PFSK-1 (cell line): ENCODE measurements around the gene PFAS.

Experiments used
- FOXP2 ChIP-seq: optimal IDR thresholded peaks from 2 replicates; pipeline ENCODE3; 2011; ENCODE audit warnings: borderline replicate concordance, control low read depth, inconsistent platforms; ENCODE audit not compliant: insufficient read depth; ENCODE audit errors: extremely low read length, extremely low read depth
- POLR2AphosphoS5 ChIP-seq: IDR thresholded peaks from 2 replicates; pipeline ENCODE4 v1.6.1; 2012; ENCODE audit warnings: low read depth, mild to moderate bottlenecking, control low read depth, low read length, moderate library complexity
- SIN3A ChIP-seq: IDR thresholded peaks from 2 replicates; pipeline ENCODE4 v1.6.1; 2012; ENCODE audit warnings: mild to moderate bottlenecking, low read length, moderate library complexity, borderline replicate concordance; ENCODE audit not compliant: insufficient read depth
- TAF1 ChIP-seq: IDR thresholded peaks from 2 replicates; pipeline ENCODE4 v1.6.1; 2012; ENCODE audit warnings: low read length, control low read depth, borderline replicate concordance; ENCODE audit not compliant: insufficient read depth
- TF ChIP-seq, protein P1 (sequence below), 2 experiments: IDR thresholded peaks; 2 replicates each; pipeline versions ENCODE4 v1.6.1 to v1.8.0; 2011 to 2012; ENCODE audit warnings: low read depth in 2 of 2, low read length in 2 of 2, control low read depth in 1 of 2, inconsistent platforms in 1 of 2, mild to moderate bottlenecking in 1 of 2, moderate library complexity in 1 of 2; ENCODE audit not compliant: insufficient read depth in 1 of 2

Gene PFAS

DNA sequence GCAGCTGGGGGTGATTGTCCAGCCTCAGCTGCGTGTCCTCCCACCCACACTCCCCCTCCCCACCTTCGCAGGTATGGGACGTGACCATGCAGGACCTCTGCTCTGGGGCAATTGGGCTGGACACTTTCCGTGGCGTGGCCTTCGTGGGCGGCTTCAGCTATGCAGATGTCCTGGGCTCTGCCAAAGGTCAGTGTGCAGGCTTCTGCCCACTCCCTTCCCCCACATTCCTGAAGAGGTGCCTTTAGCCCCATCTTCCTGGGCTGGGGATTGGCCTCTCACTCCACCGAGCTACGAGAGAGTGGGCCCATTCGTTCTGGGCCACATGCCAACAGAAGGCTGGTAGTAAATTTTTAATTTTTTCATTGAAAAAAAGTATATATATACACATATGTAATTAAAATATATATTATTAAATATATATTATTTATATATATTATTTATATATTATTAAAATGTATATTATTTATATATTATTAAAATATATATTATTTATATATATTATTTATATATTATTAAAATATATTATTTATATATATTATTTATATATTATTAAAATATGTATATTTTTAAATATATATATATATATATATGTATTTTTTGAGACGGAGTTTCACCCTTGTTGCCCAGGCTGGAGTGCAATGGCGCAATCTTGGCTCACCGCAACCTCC lies 18.5 kb downstream of the PFAS start:
- no peak for TF ChIP-seq TAF1
- TF ChIP-seq POLR2AphosphoS5, result no peak
- no peak for TF ChIP-seq FOXP2
- no peak for TF ChIP-seq SIN3A
- TF ChIP-seq, protein P1, sequence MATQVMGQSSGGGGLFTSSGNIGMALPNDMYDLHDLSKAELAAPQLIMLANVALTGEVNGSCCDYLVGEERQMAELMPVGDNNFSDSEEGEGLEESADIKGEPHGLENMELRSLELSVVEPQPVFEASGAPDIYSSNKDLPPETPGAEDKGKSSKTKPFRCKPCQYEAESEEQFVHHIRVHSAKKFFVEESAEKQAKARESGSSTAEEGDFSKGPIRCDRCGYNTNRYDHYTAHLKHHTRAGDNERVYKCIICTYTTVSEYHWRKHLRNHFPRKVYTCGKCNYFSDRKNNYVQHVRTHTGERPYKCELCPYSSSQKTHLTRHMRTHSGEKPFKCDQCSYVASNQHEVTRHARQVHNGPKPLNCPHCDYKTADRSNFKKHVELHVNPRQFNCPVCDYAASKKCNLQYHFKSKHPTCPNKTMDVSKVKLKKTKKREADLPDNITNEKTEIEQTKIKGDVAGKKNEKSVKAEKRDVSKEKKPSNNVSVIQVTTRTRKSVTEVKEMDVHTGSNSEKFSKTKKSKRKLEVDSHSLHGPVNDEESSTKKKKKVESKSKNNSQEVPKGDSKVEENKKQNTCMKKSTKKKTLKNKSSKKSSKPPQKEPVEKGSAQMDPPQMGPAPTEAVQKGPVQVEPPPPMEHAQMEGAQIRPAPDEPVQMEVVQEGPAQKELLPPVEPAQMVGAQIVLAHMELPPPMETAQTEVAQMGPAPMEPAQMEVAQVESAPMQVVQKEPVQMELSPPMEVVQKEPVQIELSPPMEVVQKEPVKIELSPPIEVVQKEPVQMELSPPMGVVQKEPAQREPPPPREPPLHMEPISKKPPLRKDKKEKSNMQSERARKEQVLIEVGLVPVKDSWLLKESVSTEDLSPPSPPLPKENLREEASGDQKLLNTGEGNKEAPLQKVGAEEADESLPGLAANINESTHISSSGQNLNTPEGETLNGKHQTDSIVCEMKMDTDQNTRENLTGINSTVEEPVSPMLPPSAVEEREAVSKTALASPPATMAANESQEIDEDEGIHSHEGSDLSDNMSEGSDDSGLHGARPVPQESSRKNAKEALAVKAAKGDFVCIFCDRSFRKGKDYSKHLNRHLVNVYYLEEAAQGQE (IDR thresholded peaks at IDR 0.05; ENCODE audit: insufficient read depth in 1 of 2, low read depth in 2 of 2, low read length in 2 of 2), result no peak

DNA sequence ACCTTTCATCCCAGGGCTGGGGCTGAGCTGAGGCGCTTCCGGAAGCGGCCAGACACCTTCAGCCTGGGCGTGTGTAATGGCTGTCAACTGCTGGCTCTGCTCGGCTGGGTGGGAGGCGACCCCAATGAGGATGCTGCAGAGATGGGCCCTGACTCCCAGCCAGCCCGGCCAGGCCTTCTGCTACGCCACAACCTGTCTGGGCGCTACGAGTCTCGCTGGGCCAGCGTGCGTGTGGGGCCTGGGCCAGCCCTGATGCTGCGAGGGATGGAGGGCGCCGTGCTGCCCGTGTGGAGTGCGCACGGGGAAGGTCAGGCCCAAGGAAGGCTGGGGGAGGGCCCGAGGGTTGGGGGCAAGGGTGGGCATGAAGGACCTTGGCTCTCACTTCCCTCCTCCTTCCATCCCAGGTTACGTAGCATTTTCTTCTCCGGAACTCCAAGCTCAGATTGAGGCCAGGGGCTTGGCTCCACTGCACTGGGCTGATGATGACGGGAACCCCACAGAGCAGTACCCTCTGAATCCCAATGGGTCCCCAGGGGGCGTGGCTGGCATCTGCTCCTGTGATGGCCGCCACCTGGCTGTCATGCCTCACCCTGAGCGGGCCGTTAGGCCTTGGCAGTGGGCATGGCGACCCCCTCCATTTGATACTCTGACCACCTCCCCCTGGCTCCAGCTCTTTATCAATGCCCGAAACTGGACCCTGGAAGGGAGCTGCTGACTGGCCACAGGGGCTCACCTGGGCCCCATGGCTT lies 19.6 kb downstream of the PFAS start:
- TF ChIP-seq, protein P1 (IDR thresholded peaks at IDR 0.05; ENCODE audit: insufficient read depth in 1 of 2, low read depth in 2 of 2, low read length in 2 of 2), result no peak
- TF ChIP-seq FOXP2 (no peak), TAF1 (no peak), SIN3A (no peak), POLR2AphosphoS5 (no peak)

DNA sequence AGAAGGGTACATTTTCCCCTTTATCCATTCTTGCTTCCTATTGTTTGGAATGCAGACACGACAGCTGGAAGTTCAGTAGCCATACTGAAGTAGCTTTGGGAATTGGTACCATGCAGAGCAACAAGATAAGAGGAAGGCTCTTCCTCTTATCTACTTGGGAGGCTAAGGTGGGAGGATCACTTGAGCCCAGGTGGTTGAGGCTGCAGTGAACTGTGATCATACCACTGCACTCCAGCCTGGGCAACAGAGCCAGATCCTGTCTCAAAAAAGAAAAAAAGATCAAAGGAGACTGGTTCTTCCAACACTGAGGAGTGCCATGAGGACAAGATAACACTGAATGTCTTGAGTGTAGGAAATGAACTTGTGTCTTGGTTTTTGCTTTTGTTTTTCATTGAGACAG lies 23.3 kb downstream of the PFAS start:
- TF ChIP-seq, protein P1 (IDR thresholded peaks at IDR 0.05; ENCODE audit: insufficient read depth in 1 of 2, low read depth in 2 of 2, low read length in 2 of 2), result no peak
- TF ChIP-seq POLR2AphosphoS5 (no peak), TAF1 (no peak), FOXP2 (no peak), SIN3A (no peak)

DNA sequence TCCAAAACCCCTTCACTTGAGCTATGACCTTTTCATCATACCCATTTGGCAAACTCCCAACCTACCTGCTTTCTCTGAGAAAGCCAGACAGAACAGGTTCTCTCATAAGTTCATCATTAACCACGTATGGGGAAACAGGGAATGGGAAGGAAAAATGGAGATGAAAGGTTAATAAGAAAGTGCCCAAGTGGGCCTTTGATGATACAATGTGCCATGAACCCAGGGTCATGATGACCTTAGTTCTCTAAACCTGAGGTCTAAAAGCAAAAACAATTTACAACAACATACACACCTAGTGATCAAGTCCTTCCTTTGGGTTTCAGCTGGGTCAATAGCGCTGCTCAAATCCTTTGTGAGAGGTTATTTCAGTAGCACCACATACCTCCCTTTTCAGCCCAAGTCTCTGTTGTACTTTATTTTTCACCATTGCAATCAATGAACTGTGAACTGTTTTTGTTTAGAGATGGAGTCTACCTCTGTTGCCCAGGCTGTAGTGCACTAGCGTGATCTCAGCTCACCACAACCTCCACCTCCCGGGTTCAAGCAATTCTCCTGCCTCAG lies 24.9 kb downstream of the PFAS start:
- TF ChIP-seq TAF1 (no peak), POLR2AphosphoS5 (peak; percentile 21; the same call in 1 of the 2 replicates)

DNA sequence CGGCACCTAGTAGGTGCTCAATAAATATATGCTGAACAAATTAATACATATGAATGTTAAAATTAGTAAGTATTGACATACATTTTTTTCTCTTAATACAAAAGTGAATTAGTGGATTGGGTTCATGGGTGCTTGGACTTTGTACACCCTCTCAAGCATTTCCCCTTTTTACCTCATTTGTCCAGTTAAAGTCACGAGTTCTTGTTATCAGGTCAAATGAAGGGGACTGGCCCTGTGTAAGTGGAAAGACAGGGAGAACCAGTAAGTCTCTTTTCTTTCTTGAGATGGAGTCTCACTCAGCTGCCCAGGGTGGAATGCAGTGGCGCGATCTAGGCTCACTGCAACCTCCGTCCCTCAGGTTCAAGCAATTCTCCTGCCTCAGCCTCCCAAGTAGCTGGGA lies 25.7 kb downstream of the PFAS start:
- TF ChIP-seq TAF1, result no peak
- TF ChIP-seq, protein P1 (IDR thresholded peaks at IDR 0.05; ENCODE audit: insufficient read depth in 1 of 2, low read depth in 2 of 2, low read length in 2 of 2), result no peak
- TF ChIP-seq POLR2AphosphoS5, result no peak
- TF ChIP-seq FOXP2, result no peak
- no peak for TF ChIP-seq SIN3A
